GM21619 (cell line): ENCODE data around the gene ENSA.
A peak's percentile ranks its signal among the peaks of the same experiment; 100 is the strongest.
"Not testable (repeated sequence)": the region's sequence is repeated elsewhere in the genome, so short reads cannot be mapped to it uniquely, and the experiment has no call there.

ENCODE experiments used
- ATAC-seq: cut with Tn5 transposase; IDR thresholded peaks from one replicate; pipeline ENCODE4 v1.9.1; 2021; ENCODE audit not compliant: unreplicated experiment

The ENSA gene

DNA sequence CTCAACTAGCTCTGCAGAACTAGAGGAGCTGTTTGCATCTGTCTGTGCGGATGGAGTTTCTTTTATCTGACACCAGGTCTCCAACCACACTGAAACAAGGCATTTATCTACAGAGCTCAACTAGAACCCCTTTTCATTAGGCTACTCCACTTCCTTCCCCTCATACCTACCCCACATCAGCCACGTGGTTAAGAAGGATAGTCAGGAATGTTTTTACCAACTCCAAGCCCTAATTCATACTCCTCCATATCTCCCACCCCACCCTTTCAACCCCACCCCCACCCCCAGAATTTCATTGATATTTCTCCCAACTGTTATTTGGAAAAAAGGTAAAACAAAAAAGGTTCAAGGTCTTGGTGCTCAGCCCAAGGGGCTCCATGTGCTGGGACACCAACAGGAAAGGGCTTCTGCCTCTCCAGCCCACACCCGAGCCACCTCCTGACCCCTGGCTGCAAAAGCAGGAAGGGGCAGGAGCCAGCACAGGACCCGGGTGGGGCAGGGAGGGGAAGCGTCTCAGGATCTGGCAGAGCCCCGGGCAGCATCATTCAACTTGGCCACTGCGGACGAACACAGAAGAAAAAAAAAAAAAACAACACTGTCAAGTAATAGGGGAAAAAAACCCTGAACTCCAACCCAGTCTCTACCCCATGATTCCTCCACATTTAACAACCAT, 7.0 kb downstream of the ENSA start:
- no peak for ATAC-seq

DNA sequence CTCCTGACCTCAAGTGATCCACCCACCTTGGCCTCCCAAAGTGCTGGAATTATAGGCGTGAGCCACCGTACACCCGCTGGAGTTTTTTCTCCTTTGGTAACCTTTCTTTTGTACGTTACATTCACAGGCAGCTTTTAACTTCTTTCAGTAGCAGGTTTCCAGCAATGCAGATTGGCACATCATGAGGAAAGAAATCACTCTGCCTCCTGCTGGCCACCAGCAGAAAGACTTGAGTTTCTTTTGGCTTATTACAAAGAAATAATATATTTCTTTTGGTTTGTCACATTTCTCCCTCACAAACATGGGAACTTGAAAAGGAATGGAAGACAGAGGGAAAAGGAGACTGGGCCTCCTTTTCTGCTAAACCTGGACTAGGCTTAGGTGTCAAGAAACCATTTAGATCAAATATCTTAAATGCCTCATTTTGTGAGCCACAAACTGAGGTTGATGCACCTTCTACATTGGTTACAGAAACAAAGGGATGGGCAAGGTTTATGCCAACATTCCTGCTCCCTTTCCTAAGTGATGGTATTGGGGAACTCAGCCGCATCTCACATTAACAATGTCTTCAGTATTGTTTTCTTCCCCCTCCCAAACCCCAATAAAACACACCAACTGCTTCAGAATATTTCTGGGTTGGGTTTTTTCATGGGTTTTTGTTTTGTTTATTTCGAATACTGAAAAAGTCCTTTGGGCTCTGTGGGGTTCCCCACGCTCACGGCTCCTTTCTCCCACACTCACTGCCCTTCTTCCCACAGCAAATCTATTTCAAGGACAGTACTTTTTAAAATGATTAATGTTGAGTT, 7.7 kb downstream of the ENSA start:
- no peak for ATAC-seq

DNA sequence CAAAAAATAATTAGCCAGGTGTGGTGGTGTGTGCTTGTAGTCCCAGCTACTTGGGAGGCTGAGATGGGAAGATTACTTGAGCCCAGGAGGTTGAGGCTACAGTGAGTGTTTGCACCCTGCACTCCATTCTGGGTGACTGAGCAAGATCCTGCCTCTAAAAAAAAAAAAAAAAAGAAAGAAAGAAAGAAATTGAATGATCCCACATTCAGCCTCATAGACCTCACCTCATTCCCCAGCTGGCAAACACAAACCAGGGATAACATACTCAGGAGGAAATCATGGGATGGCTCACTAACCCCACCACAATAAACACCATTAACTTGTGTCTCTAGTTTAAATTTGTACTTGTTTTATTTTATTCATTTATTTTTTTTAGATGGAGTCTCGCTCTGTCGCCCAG, 8.5 kb downstream of the ENSA start:
- no peak for ATAC-seq

DNA sequence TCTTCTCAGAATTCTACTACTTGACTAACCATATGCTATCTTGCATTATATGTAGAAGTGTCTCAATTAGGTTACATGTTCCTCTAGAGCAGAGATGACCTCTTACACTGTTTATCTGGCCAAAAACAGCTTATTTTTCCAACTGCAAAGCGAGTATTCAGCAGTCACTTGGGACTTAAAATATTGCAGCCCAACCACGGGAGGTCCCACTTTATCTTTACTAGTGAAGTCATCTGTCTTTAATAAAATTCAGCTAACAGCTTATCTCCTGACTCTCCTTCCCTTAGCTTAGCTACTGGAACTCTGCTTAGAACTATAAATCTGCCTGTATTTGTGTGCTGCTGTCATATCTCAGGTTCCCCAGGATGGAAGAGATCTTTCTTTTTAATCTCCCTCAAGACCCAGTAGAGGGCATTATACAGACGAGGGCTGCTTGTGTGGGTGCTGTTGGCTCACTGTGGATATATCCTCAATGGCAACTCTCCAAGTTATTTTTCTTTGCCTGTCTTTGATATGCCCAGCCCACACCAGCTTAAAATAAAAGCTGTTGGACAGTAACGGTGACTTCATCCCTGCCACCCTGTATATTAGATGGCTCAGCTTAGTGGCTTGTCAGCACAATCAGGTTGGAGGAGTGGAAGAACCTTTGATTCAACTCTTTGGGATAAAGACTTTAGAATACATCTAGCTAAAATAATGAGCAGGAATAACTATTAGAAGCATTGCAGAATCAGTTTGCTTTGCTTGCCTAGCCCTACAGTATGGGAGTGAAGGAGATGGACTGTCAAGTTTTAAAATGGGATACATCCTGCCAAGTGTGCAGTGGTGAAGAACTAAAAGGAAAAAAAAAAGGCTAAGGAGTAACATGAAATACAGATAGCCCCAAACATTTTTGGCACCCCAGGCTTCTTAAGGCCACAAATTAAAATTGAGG, 9.6 kb downstream of the ENSA start:
- no peak for ATAC-seq

DNA sequence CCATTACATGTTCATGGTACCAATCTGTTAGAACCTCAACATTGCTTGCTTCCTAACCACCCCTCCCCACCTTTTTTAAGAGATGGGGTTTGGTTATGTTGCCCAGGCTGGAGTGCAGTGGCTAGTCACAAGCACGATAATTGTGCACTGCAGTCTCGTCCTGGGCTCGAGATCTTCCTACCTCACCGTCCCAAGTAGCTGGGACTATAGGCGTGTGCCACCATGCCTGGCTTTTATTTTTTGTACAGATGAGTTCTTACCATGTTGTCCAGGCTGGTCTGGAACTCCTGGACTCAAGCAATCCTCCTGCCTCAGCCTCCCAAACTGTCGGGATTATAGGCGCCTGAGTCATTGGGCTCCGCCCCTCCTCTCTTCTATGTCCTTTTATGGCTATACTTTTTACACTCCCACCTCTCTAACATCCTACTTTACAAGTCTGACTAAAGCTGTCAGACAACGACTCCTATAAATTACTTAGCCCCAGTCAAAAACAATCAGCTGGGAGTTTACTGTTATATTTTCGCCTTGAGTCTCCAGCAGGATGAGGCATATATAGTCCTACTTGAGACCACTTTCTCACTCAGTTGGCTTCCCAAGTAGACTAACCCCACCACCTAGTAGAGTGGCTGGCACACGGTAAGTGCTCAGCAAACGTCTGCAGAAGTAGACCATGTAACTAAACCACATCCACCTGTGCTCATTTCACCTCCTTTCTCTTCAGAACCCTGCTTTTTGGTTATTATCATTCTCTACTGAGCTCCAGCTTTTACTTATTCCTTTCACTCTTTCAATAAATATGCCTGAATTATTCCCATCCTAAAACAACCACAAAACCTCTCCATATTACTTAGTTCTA, 13.8 kb downstream of the ENSA start:
- no peak for ATAC-seq

DNA sequence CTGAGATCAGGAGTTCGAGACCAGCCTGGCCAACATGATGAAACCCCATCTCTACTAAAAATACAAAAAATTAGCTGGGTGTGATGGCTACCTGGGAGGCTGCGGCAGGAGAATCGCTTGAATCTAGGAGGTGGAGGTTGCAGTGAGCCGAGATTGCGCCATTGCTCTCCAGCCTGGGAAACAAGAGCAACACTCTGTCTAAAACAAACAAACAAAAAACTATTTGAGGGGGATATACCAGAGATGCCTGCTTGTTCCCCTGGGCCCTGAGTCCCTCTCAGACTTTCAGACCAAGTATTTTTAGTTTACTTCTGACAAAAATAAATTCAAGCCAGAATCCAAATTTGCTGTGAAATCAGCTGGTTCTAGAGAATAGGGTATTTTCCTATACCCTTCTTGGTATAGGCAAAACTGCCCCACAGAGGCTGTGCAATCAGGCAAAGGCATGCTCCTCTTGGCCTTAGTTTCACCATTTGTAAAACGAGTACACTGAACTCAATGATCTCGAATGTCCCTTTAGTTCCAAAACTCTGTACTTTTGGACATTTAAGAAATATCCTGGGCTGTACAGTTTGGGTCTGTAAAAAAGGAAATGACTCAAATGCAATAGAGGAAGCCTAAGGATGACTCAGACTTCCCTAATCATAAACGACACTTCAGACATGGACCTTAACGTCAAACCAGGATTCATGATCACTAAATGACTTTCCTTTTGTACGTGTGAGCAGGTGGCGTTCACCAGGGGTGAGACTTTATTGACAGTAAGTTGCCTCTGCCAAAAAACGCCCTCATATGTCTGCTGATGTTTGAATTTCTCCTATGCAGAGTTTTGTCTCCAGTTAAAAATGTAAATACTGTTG, 16.1 kb downstream of the ENSA start:
- peak; percentile 43 for ATAC-seq

DNA sequence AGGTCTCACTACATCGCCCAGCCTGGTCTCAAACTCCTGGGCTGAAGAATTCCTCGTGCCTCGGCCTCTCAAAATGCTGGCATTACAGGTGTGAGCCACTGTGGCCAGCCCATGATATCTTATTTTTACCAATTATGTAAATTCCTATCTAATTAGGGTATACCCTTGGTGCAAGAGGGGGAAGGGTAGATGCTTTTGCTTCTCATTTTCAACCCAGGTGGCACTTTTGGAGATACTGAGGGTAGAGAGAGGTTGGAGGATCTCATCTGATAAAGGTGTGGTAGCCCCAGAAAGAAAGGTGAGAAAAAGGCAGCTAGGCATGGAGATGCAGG, 17.4 kb downstream of the ENSA start:
- no peak for ATAC-seq

DNA sequence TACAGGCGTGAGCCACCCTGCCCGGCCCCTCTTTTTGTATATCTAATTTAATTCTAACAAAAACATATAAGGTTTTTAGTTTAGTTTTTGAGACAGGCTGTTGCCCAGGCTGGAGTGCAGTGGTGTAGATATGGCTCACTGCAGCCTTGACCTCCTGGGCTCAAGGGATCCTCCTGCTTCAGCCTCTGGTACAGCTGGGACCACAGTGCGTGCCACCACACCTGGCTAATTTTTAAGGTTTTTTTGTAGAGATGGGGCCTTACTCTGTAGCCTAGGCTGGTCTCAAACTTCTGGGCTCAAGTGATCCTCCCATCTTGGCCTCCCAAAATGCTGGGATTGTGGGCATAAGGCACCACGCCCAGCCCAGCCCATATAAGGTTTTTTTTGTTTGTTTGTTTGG, 18.8 kb downstream of the ENSA start:
- no peak for ATAC-seq

DNA sequence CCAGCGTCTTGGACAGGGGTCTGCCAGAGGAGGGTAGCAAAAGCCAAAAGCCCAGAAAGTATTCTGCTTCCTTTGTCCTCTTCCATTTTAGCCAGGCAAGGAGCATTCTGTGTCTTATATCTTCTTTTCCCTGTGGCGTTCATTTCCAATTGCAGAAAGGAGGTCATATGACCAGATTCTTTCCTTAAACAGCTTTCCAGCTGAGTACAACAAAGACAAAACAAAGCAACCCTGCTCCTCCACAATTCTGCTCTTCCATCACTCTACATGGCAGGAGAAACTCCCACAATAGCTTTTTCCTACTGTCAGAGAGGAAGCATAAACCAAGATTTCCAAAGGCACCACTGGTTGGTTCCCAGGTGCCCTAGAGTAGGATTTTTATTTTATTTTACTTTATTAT, 19.7 kb downstream of the ENSA start:
- ATAC-seq = no peak

DNA sequence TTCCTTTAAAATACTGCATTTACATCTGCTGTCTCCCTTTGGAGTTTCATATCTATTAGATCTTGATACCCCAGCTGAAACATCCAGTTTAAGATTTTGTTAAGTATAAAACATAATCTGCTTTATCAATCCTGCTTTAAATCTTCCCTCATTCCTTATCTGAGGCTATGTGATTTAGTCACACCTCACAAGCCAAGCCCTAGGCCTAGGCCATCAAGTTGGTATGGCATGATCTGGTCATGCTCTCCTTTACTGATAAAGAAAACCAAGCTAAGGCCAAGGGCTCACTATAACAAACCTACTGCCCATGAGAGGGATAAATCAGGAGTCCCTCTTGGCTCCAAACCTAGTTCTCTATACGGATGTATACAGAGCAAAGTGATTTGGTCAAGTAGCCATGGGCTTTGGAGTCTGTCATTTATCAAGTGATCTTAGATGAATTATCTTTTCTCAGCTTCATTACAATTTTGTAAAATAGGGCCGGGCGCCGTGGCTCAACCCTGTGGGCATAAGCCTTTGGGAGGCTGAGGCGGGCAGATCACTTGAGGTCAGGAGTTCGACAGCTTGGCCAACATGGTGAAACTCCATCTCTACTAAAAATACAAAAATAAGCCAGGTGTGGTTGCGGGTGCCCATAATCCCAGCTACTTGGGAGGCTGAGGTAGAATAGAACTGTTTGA, 22.8 kb downstream of the ENSA start:
- ATAC-seq = no peak

DNA sequence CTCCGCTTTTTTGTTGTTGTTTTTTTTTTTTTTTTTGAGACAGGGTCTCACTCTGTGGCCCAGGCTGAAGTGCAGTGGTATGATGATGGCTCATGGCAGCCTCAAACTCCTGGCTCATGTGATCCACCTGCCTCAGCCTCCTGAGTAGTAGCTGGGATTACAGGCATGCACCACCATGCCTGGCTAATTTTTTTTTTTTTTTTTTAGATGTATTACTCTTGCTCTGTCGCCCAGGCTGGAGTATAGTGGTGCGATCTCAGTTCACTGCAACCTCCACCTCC, 24.0 kb downstream of the ENSA start:
- not testable (repeated sequence) for ATAC-seq

DNA sequence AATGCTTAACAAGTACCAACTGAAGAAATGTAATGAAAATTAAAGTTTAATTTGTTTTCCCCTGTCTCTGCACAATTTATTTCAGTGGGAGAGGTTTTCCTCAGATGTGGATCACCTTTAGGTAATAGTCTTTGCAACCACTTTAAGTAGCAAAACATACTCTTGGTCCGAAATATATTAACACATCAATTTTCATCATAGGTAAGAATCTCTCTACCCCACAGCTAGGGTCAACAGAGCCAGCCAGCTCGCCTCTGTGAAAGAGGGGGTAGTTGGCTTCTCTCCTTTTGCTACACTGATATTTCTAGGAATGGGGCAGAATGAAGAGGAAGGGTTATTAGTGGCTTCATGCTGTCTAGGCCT, 25.2 kb downstream of the ENSA start:
- ATAC-seq = no peak

DNA sequence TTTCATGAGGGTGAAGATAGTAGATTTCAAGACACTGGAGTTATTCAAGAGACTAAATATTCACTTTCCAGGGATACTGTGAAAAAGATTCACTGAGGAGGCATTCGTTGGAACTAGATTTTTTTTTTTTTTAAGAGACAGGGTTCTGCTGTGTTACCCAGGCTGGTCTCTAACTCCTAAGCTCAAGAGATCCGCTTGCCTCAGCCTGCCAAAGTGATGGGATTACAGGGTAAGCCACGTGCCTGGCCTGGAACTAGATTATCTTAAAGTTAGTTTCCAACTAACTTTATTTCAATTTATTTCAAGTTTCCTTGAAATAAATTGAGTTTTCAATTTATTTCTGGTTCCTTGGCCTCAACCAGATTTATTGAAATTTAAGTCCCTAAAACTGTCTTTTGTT, 25.7 kb downstream of the ENSA start:
- ATAC-seq = no peak

DNA sequence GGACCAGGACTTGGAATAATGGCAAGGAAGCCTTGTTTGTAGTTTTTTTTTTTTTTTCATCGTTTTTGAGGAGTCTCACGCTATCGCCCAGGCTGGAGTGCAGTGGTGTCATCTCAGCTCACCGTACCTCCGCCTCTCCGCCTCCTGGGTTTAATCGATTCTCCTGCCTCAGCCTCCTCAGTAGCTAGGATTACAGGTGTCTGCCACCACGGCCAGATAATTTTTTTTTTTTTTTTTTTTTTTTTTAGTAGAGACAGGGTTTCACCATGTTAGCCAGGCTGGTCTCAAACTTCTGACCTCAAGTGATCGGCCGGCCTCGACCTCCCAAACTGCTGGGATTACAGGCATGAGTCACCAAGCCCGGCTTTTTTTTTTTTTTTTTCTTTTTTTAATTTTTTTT, 27.0 kb downstream of the ENSA start:
- not testable (repeated sequence) for ATAC-seq

DNA sequence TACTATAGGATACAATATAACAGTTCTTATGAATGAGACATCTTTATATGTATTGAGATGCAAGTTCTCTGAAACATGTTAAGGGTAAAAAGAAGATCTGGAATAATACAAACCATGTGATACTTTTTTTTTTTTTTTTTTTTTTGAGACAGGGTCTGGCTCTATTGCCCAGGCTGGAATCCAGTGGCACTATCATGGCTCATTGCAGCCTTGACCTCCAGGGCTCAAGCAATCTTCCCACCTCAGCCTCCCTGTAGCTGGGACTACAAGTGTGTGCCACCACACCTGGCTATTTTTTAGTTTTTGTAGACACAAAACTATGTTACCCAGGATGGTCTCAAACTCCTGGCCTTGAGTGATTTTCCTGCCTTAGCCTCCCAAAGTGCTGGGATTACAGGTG, 27.9 kb downstream of the ENSA start:
- no peak for ATAC-seq

DNA sequence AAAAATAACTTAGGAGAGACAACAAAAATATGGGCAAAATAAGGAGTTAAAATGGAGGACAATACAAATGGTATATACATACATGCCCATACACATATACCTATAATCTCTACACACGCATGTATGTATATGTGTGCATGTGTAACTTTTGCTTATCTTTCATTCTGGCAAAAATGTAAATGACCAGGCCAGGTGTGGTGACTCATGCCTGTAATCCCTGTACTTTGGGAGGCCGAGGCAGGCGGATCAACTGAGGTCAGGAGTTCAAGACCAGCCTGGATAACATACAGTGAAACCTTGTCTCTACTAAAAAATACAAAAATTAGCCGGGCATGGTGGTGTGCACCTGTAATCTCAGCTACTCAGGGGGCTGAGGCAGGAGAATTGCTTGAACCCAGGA, 31.1 kb downstream of the ENSA start:
- ATAC-seq = not testable (repeated sequence)

DNA sequence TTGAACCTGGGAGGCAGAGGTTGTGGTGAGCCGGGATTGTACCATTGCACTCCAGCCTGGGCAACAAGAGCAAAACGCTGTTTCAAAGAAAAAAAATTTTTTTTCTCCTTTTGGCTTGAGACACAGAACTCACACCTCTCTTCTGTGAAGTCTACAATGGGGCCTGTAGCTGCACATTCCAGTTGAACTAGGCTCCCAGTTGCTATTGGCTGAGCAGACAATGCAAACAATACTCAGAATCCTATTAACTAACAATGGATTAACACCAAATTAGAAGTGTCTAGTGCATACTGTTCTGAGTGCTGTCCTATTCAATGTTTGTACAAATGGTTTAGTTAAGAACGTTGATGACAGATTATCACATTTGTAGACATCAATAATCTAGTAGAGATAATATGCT, 32.4 kb downstream of the ENSA start:
- no peak for ATAC-seq

DNA sequence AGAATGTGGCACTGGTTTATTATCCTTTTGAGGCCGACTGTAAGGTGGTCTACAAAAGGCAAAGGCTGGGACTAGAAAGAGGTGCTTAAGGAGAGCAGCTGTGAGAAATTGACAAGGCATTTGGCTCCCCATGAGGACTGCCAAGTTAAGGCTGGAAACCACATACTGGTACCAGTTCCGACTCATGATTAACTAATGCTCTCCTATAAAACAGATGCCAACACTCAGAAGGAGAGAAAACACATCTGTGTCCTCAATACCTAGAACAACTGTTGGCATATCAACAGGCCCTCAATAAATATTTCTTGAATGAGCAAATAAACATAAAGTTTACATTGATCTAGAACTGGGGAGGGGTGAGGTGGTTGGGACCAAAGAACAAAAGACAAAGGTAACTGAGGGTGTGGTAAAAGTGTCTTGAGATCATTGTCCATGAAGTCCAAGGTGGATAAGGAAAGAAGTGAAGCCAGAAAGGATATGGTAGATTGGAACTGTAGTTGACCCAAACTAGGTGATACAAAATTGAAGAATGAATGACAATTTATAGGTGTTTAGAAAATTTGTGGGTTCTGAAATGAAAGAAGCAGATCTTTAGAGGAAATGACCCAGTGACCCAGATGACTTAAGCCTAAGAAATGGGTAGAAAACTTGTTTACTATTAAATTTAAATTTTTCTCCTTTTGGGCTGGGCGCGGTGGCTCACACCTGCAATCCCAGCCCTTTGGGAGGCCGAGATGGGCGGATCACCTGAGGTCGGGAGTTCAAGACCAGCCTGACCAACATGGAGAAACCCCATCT, 33.1 kb downstream of the ENSA start:
- ATAC-seq = no peak

DNA sequence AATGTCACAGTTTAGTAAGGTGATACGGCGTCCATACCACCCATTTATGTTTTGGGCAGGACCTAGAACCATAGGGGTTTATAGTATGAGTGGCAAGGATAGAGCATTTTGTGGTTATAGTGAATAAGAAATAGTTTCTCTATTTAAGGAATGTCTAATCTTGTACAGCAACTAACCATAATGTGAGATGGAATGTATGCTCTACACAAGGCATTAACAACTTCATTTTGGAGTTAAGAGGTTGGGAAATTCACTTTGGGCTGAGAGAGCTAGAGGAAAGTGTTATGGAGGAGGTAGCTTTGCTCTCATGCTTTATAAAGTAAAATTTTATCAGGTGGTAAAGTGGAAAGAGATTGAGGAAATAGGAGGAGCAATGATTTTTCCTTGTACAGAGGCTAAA, 47.0 kb downstream of the ENSA start:
- no peak for ATAC-seq
